Measurements from ENCODE around the gene EDC4. TPM values are rescaled to one million over a fixed set of nuclear protein-coding genes. Genes with fewer than 3 reads are reported as not detected.

Gene EDC4
- total and polyA plus RNA-seq, 9 of the 15 experiments (the other 6 are each of a cell fraction or from before 2014, with no cell fraction given) = 1.1 to 131 (median 74.0) TPM

DNA sequence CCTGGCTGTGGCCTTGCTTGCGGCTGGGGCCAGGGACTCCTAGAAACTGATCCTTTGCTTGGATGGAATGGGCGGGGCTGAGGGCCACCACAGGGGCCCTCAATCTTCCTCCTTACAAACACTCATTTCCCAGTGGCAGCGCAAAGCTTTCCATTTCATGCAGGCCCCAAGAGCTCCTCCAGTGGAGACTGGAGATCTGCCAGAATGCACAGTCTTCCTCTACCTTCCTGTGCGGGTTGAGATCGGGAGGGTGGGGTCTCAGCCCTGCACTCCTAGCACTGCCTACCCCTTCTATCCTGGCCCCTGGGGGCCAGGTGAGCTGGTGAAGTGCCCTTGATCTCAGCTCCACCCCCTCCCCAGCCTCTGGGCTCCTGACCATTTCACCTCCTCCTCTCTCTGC is 13.5 kb downstream of the EDC4 start:
- no peaks in the 10 kb centered on the region for H3K9me1 ChIP-seq (ENCODE audit: control insufficient read depth, insufficient read depth, low read length)
- H3K36me3 ChIP-seq (ENCODE audit: control insufficient read depth, insufficient read depth, low read length) = peaks cover 38% of the 10 kb centered on the region; the same call in 2 of the 3 replicates
- FAIRE-seq = no peak
- H2AFZ ChIP-seq (ENCODE audit: low read depth, low read length) = no peak overlapping the region
- no peaks in the 10 kb centered on the region for H3K9me3 ChIP-seq (replicated peaks; ENCODE audit: control insufficient read depth, insufficient read depth, low read depth, low read length)
- ChIA-PET CTCF (ENCODE audit: low intra/inter-chr PET ratio) (no interaction called here), POLR2A (interaction anchor here (1.3 to 4.1 kb wide), 3 partner anchors 10 to 12 kb away, joined by 5 to 15 read pairs (median 7); partner anchors contain the start of gene EDC4)
- H4K20me1 ChIP-seq (replicated peaks; ENCODE audit: control insufficient read depth, insufficient read depth, low read length) = peaks cover 18% of the 10 kb centered on the region
- 74% methylated on average over 3 of the region's 5 CpGs for WGBS (ENCODE audit: insufficient coverage, low coverage, missing lambda C conversion rate)
- TF ChIP-seq MLX (CRISPR knock-in tag; conservative IDR thresholded peaks at IDR 0.05) = no peak
- peak; percentile 69 for TF ChIP-seq ZBTB33 (CRISPR knock-in tag; IDR thresholded peaks at IDR 0.05)
- TF ChIP-seq, protein P1, sequence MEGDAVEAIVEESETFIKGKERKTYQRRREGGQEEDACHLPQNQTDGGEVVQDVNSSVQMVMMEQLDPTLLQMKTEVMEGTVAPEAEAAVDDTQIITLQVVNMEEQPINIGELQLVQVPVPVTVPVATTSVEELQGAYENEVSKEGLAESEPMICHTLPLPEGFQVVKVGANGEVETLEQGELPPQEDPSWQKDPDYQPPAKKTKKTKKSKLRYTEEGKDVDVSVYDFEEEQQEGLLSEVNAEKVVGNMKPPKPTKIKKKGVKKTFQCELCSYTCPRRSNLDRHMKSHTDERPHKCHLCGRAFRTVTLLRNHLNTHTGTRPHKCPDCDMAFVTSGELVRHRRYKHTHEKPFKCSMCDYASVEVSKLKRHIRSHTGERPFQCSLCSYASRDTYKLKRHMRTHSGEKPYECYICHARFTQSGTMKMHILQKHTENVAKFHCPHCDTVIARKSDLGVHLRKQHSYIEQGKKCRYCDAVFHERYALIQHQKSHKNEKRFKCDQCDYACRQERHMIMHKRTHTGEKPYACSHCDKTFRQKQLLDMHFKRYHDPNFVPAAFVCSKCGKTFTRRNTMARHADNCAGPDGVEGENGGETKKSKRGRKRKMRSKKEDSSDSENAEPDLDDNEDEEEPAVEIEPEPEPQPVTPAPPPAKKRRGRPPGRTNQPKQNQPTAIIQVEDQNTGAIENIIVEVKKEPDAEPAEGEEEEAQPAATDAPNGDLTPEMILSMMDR (IDR thresholded peaks at IDR 0.05 in 2 of 3, conservative IDR thresholded peaks at IDR 0.05 in 1 of 3; ENCODE audit: insufficient read depth in 2 of 3, low read depth in 1 of 3, low read length in 3 of 3) = peak in 1 of 3 experiments; percentile 40; a peak in 1 of 6 replicates
- peaks cover 9 to 43% of the 10 kb centered on the region in 2 experiments; a peak in 4 of 5 replicates for H3K4me1 ChIP-seq (replicated peaks in 1 of 2; ENCODE audit: control insufficient read depth in 2 of 2, insufficient read depth in 2 of 2, low read length in 2 of 2)
- H3K27ac ChIP-seq (ENCODE audit: extremely low read depth, low read depth, low read length) = no peak overlapping the region
- H3K4me2 ChIP-seq (ENCODE audit: insufficient read depth, low read length) = no peak overlapping the region
- no TSS peak for BruUV-seq (replicated peaks)
- no peaks in the 10 kb centered on the region for H3K79me2 ChIP-seq (ENCODE audit: control insufficient read depth, insufficient read depth, low read length)
- in situ Hi-C loops (cut with MboI) = no loop called here
- intact Hi-C loops (cut with micrococcal nuclease) = loop anchor here (10.0 kb wide), 1 partner anchor 158 kb away; no protein-coding TSS in a partner anchor
- H3K4me3 ChIP-seq = no peak overlapping the region
- no peak for ATAC-seq
- DNase-seq (ENCODE audit: extremely low read depth in 1 of 4, low spot score in 3 of 4) = peak in 1 of 4 experiments; percentile 40
- H3K27me3 ChIP-seq (ENCODE audit: control insufficient read depth in 2 of 2, insufficient read depth in 2 of 2, low read length in 2 of 2) = no peaks in the 10 kb centered on the region
- H3K9ac ChIP-seq (ENCODE audit: insufficient read depth in 1 of 2, low read depth in 2 of 2, low read length in 2 of 2) = peak overlapping the region in 1 of 2 experiments; percentile 50; a peak in 2 of 4 replicates
